Astrocyte (in vitro differentiated cells and primary cell): Measurements from ENCODE around the gene ZFAND2A. TPM values are rescaled to one million over a fixed set of nuclear protein-coding genes. Genes with fewer than 3 reads are reported as not detected.

Source experiments
- DNase-seq: peaks from one replicate; pipeline ENCODE4 v3.0.0-alpha.2; 2010; ENCODE audit warnings: low read depth
- FAIRE-seq: peaks from 2 replicates; lab custom pipeline; 2011; peaks lifted over from hg19 to GRCh38; lab: Jason Lieb, UNC
- H2AFZ ChIP-seq: 2 replicates; pipeline ENCODE4 v1.6.0; 2012; ENCODE audit warnings: low read depth, low read length, inconsistent platforms
- H3K27ac ChIP-seq: 2 replicates; pipeline ENCODE4 v1.5.1; 2011; ENCODE audit warnings: low read depth, low read length, inconsistent platforms
- H3K27me3 ChIP-seq: 2 replicates; pipeline ENCODE4 v1.6.0; 2011; ENCODE audit warnings: low read length, inconsistent platforms; ENCODE audit not compliant: insufficient read depth
- H3K36me3 ChIP-seq: 2 replicates; pipeline ENCODE4 v1.5.1; 2011; ENCODE audit warnings: low read length, inconsistent platforms; ENCODE audit not compliant: insufficient read depth
- H3K4me1 ChIP-seq: 2 replicates; pipeline ENCODE4 v1.5.1; 2011; ENCODE audit warnings: low read length, inconsistent platforms; ENCODE audit not compliant: insufficient read depth
- H3K4me2 ChIP-seq: 2 replicates; pipeline ENCODE4 v1.6.0; 2012; ENCODE audit warnings: low read length, inconsistent platforms
- H3K4me3 ChIP-seq: 2 replicates; pipeline ENCODE4 v1.5.1; 2011; ENCODE audit warnings: low read depth, mild to moderate bottlenecking, low read length, inconsistent platforms; ENCODE audit not compliant: insufficient read depth
- H3K79me2 ChIP-seq: 2 replicates; pipeline ENCODE4 v1.6.0; 2012; ENCODE audit warnings: mild to moderate bottlenecking, low read length, inconsistent platforms; ENCODE audit not compliant: insufficient read depth
- H3K9ac ChIP-seq: 2 replicates; pipeline ENCODE4 v1.6.0; 2012; ENCODE audit warnings: mild to moderate bottlenecking, low read length, inconsistent platforms
- H3K9me3 ChIP-seq: 2 replicates; pipeline ENCODE4 v1.5.1; 2012; ENCODE audit warnings: low read depth, mild to moderate bottlenecking, low read length, inconsistent platforms; ENCODE audit not compliant: insufficient read depth
- H4K20me1 ChIP-seq: 2 replicates; pipeline ENCODE4 v1.6.0; 2012; ENCODE audit warnings: low read length, inconsistent platforms; ENCODE audit not compliant: insufficient read depth
- H3K27ac Mint-ChIP-seq: one replicate; pipeline ENCODE4 v1.8.0; 2021; ENCODE audit warnings: mild to moderate bottlenecking, mixed read lengths; ENCODE audit not compliant: unreplicated experiment
- H3K27me3 Mint-ChIP-seq: one replicate; pipeline ENCODE4 v1.8.0; 2021; ENCODE audit warnings: low read depth, mixed read lengths; ENCODE audit not compliant: unreplicated experiment
- H3K36me3 Mint-ChIP-seq: one replicate; pipeline ENCODE4 v1.8.0; 2021; ENCODE audit warnings: low read depth, mixed read lengths; ENCODE audit not compliant: unreplicated experiment
- H3K4me1 Mint-ChIP-seq: one replicate; pipeline ENCODE4 v1.8.0; 2021; ENCODE audit warnings: low read depth, mixed read lengths; ENCODE audit not compliant: unreplicated experiment
- H3K4me3 Mint-ChIP-seq: one replicate; pipeline ENCODE4 v1.8.0; 2021; ENCODE audit warnings: mild to moderate bottlenecking, moderate library complexity, mixed read lengths; ENCODE audit not compliant: unreplicated experiment
- H3K9me3 Mint-ChIP-seq: one replicate; pipeline ENCODE4 v1.8.0; 2021; ENCODE audit warnings: mild to moderate bottlenecking, mixed read lengths; ENCODE audit not compliant: unreplicated experiment
- CTCF ChIP-seq: IDR thresholded peaks from 2 replicates; pipeline ENCODE4 v1.5.1; 2011; ENCODE audit warnings: low read depth, mild to moderate bottlenecking, inconsistent platforms, low read length, moderate library complexity; ENCODE audit not compliant: insufficient read depth
- EZH2 ChIP-seq: IDR thresholded peaks from 2 replicates; pipeline ENCODE4 v1.6.1; 2012; ENCODE audit warnings: mild to moderate bottlenecking, low read length, inconsistent platforms; ENCODE audit not compliant: insufficient read depth
- total RNA-seq: library from RNA; stranded (reverse); gene quantifications from 2 replicates; pipeline ENCODE4 v1.2.1, GENCODE V29; 2021

ZFAND2A gene
- total RNA-seq, 1 donor from 2014 or later, result 45.5 TPM

GRCh38 chr7:1104516-1105179 is 55.3 kb downstream of the ZFAND2A start:
- TF ChIP-seq EZH2 (no peak), CTCF (no peak)
- H3K36me3 Mint-ChIP-seq, result peaks cover 9% of the 10 kb centered on the region

GRCh38 chr7:1103789-1104515 is 56.0 kb downstream of the ZFAND2A start:
- H3K36me3 Mint-ChIP-seq, result peaks cover 7% of the 10 kb centered on the region
- H3K4me1 Mint-ChIP-seq, result peaks cover 4% of the 10 kb centered on the region
- peaks cover 89% of the 10 kb centered on the region for H4K20me1 ChIP-seq
- no peaks in the 10 kb centered on the region for H3K36me3 ChIP-seq
- no peak overlapping the region for H3K27ac Mint-ChIP-seq
- peaks cover 24% of the 10 kb centered on the region for H3K79me2 ChIP-seq
- peaks cover 12% of the 10 kb centered on the region for H3K4me1 ChIP-seq
- H2AFZ ChIP-seq, result no peak overlapping the region
- no peak overlapping the region for H3K4me2 ChIP-seq
- H3K27me3 ChIP-seq, result no peaks in the 10 kb centered on the region
- H3K27ac ChIP-seq, result no peak overlapping the region
- peaks cover 2% of the 10 kb centered on the region for H3K9me3 Mint-ChIP-seq
- FAIRE-seq, result no peak
- no peaks in the 10 kb centered on the region for H3K27me3 Mint-ChIP-seq
- no peak overlapping the region for H3K4me3 Mint-ChIP-seq
- no peak for DNase-seq
- H3K9ac ChIP-seq, result no peak overlapping the region
- TF ChIP-seq CTCF (no peak), EZH2 (no peak)
- H3K4me3 ChIP-seq, result no peak overlapping the region
- H3K9me3 ChIP-seq, result no peaks in the 10 kb centered on the region

More at GRCh38 chr7:1104516-1105179, 55.3 kb downstream of the ZFAND2A start:
- DNase-seq (no peak), FAIRE-seq (no peak)
- Mint-ChIP-seq H3K27ac (no peak overlapping the region), H3K4me3 (no peak overlapping the region), H3K27me3 (no peaks in the 10 kb centered on the region), H3K9me3 (no peaks in the 10 kb centered on the region), H3K4me1 (peaks cover 4% of the 10 kb centered on the region)
- Histone ChIP-seq H3K79me2 (peaks cover 21% of the 10 kb centered on the region), H3K27me3 (no peaks in the 10 kb centered on the region), H3K9me3 (no peaks in the 10 kb centered on the region), H3K36me3 (no peaks in the 10 kb centered on the region), H3K4me2 (no peak overlapping the region), H3K27ac (no peak overlapping the region), H3K4me1 (peaks cover 12% of the 10 kb centered on the region), H2AFZ (no peak overlapping the region), H3K4me3 (no peak overlapping the region), H3K9ac (no peak overlapping the region), H4K20me1 (peaks cover 85% of the 10 kb centered on the region)
